Measurements from ENCODE around the gene CRTC2.
"Not testable (repeated sequence)": the region's sequence is repeated elsewhere in the genome, so short reads cannot be mapped to it uniquely, and the experiment has no call there.

Gene CRTC2

DNA sequence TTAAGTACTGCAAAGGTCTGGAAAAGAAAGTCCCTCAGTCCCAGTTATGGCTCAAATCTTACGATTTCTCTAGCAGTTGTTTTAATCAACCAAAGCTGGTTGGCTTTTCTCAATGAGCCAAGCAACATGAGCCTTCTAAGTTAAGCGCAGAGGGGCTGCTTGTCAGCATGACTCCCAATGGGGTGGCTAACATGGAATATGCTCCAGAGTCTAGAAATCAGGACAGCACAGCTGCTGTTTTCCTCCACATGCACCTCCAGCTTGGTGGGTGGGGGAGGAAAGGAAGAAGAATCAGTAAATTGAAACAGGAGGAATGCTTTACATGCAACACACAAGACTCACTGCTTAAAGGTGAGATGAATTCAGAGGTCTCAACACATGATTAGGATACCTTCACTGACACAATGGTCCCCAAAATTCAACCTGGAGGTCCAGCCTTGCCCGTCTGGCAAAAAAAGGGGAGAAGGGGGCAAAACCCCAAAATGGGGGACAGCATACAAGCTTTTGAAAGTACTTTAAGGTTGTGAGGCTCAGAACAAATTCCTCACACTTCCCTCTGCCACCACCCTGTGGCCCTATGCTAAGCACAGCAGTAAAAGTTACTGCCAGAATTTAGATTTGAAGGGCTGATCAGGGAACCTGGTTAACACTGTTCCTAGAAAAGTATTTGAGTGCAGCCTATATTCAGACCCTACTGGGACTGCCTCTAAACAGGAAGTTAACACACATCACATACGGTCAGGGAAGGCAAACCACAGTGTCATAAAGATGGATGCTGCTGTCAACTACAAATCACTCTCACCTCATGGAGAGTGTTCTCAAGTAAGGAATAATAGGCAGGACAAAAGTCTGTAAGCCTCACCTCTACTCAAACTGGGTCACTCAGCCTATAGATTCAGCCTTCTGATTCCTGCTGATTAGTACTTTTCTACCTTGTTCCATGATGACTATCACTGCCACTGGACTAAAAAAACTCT, 38.2 kb downstream of the CRTC2 start:
- H3K4me3 ChIP-seq (replicated peaks; ENCODE audit: insufficient read depth, low read length), result no peak overlapping the region
- DNase-seq (ENCODE audit: low read depth in 1 of 2, low spot score in 1 of 2), result peak in 1 of 2 experiments; percentile 62
- 0 out of 2 replicates have a peak overlapping the region, but pooled peaks have one; percentile 8 for H3K27ac ChIP-seq (replicated peaks)

DNA sequence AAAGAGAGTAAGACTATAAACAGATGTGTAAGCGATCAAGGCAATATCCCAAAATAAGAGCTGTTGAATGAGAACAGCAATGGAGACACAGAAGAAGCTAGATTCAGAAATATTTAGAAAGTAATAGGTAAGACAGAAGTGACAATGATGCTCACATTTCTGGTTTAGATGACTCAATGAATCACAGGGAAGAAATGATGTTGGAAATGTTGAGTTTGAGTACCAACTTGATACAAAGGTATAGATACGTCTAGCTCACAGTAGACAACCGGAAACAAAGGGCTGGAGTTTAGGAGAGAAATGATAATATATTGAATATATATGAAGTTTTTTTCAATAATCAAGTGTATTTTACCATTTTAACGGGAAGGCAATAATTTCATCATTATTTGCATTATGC, 42.1 kb downstream of the CRTC2 start:
- no peaks in the 10 kb centered on the region for H3K27me3 ChIP-seq (ENCODE audit: insufficient read depth, poor library complexity, severe bottlenecking)
- TF ChIP-seq SPI1 (IDR thresholded peaks at IDR 0.05; ENCODE audit: borderline replicate concordance, low read depth), result no peak
- TF ChIP-seq GABPA (IDR thresholded peaks at IDR 0.05; ENCODE audit: low read depth), result no peak
- TF ChIP-seq, protein P1, sequence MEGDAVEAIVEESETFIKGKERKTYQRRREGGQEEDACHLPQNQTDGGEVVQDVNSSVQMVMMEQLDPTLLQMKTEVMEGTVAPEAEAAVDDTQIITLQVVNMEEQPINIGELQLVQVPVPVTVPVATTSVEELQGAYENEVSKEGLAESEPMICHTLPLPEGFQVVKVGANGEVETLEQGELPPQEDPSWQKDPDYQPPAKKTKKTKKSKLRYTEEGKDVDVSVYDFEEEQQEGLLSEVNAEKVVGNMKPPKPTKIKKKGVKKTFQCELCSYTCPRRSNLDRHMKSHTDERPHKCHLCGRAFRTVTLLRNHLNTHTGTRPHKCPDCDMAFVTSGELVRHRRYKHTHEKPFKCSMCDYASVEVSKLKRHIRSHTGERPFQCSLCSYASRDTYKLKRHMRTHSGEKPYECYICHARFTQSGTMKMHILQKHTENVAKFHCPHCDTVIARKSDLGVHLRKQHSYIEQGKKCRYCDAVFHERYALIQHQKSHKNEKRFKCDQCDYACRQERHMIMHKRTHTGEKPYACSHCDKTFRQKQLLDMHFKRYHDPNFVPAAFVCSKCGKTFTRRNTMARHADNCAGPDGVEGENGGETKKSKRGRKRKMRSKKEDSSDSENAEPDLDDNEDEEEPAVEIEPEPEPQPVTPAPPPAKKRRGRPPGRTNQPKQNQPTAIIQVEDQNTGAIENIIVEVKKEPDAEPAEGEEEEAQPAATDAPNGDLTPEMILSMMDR (IDR thresholded peaks at IDR 0.05; ENCODE audit: insufficient read depth, low read length), result no peak
- TF ChIP-seq, protein P2, sequence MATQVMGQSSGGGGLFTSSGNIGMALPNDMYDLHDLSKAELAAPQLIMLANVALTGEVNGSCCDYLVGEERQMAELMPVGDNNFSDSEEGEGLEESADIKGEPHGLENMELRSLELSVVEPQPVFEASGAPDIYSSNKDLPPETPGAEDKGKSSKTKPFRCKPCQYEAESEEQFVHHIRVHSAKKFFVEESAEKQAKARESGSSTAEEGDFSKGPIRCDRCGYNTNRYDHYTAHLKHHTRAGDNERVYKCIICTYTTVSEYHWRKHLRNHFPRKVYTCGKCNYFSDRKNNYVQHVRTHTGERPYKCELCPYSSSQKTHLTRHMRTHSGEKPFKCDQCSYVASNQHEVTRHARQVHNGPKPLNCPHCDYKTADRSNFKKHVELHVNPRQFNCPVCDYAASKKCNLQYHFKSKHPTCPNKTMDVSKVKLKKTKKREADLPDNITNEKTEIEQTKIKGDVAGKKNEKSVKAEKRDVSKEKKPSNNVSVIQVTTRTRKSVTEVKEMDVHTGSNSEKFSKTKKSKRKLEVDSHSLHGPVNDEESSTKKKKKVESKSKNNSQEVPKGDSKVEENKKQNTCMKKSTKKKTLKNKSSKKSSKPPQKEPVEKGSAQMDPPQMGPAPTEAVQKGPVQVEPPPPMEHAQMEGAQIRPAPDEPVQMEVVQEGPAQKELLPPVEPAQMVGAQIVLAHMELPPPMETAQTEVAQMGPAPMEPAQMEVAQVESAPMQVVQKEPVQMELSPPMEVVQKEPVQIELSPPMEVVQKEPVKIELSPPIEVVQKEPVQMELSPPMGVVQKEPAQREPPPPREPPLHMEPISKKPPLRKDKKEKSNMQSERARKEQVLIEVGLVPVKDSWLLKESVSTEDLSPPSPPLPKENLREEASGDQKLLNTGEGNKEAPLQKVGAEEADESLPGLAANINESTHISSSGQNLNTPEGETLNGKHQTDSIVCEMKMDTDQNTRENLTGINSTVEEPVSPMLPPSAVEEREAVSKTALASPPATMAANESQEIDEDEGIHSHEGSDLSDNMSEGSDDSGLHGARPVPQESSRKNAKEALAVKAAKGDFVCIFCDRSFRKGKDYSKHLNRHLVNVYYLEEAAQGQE (IDR thresholded peaks at IDR 0.05; ENCODE audit: insufficient replicate concordance, low read depth), result no peak
- no peak for TF ChIP-seq POLR2AphosphoS5 (IDR thresholded peaks at IDR 0.05; ENCODE audit: low read depth)
- no peak overlapping the region for H3K4me3 ChIP-seq (replicated peaks; ENCODE audit: insufficient read depth, low read length)
- no peak for DNase-seq (ENCODE audit: low read depth in 1 of 2, low spot score in 1 of 2)
- no peak overlapping the region for H3K27ac ChIP-seq (replicated peaks)

More for the DNA sequence above, 38.2 kb downstream of the CRTC2 start:
- TF ChIP-seq POLR2AphosphoS5 (IDR thresholded peaks at IDR 0.05; ENCODE audit: low read depth) (no peak), SPI1 (IDR thresholded peaks at IDR 0.05; ENCODE audit: borderline replicate concordance, low read depth) (no peak), GABPA (IDR thresholded peaks at IDR 0.05; ENCODE audit: low read depth) (no peak)
- TF ChIP-seq, protein P2 (IDR thresholded peaks at IDR 0.05; ENCODE audit: insufficient replicate concordance, low read depth), result no peak
- TF ChIP-seq, protein P1 (IDR thresholded peaks at IDR 0.05; ENCODE audit: insufficient read depth, low read length), result no peak
- no peaks in the 10 kb centered on the region for H3K27me3 ChIP-seq (ENCODE audit: insufficient read depth, poor library complexity, severe bottlenecking)

DNA sequence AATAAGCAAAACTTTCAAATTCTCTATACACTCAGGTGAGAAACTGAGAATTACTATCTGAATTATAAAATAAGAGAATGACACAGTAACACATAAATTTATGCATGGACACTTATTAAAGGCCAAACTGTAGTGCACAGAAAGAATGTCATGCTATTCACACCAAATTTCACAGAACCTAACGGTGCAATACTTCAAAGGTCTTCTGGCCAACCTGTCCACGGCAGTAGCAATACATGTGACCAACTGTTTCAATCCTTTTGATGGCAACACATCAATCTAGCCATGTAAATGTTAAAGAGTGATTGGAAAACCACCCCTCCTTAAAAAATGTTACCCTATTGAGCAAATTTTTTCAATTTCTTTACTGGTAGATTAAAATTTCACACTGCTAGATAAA, 46.1 kb downstream of the CRTC2 start:
- TF ChIP-seq SPI1 (IDR thresholded peaks at IDR 0.05; ENCODE audit: borderline replicate concordance, low read depth) (no peak), POLR2AphosphoS5 (IDR thresholded peaks at IDR 0.05; ENCODE audit: low read depth) (no peak), GABPA (IDR thresholded peaks at IDR 0.05; ENCODE audit: low read depth) (no peak)
- TF ChIP-seq, protein P2 (IDR thresholded peaks at IDR 0.05; ENCODE audit: insufficient replicate concordance, low read depth), result no peak
- TF ChIP-seq, protein P1 (IDR thresholded peaks at IDR 0.05; ENCODE audit: insufficient read depth, low read length), result no peak
- Histone ChIP-seq H3K27ac (replicated peaks) (no peak overlapping the region), H3K27me3 (ENCODE audit: insufficient read depth, poor library complexity, severe bottlenecking) (no peaks in the 10 kb centered on the region), H3K4me3 (replicated peaks; ENCODE audit: insufficient read depth, low read length) (no peak overlapping the region)
- no peak for DNase-seq (ENCODE audit: low read depth in 1 of 2, low spot score in 1 of 2)

DNA sequence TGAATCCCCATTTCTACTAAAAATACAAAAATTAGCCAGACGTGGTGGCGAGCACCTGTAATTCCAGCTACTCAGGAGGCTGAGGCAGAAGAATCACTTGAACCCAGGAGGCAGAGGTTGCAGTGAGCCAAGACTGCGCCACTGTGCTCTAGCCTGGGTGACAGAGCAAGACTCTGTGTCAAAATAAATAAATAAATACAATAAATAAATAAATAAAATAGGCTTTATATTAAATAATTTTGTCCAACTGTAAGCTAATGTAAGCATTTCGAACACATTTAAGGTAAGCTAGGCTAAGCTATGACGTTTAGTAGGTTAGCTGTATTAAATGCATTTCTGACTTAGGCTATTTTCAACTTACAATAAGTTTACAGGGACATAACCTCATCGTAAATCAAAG, 47.9 kb downstream of the CRTC2 start:
- H3K27ac ChIP-seq (replicated peaks); DNase-seq (ENCODE audit: low read depth in 1 of 2, low spot score in 1 of 2); H3K4me3 ChIP-seq (replicated peaks; ENCODE audit: insufficient read depth, low read length); H3K27me3 ChIP-seq (ENCODE audit: insufficient read depth, poor library complexity, severe bottlenecking): not testable (repeated sequence)
